PFSK-1 (cell line): ENCODE results near the gene RASA3.

Source experiments
- POLR2AphosphoS5 ChIP-seq: IDR thresholded peaks from 2 replicates; pipeline ENCODE4 v1.6.1; 2012; ENCODE audit warnings: low read depth, mild to moderate bottlenecking, control low read depth, low read length, moderate library complexity
- SIN3A ChIP-seq: IDR thresholded peaks from 2 replicates; pipeline ENCODE4 v1.6.1; 2012; ENCODE audit warnings: mild to moderate bottlenecking, low read length, moderate library complexity, borderline replicate concordance; ENCODE audit not compliant: insufficient read depth
- TAF1 ChIP-seq: IDR thresholded peaks from 2 replicates; pipeline ENCODE4 v1.6.1; 2012; ENCODE audit warnings: low read length, control low read depth, borderline replicate concordance; ENCODE audit not compliant: insufficient read depth
- TF ChIP-seq, protein P1 (sequence below), 2 experiments: IDR thresholded peaks; 2 replicates each; pipeline versions ENCODE4 v1.6.1 to v1.8.0; 2011 to 2012; ENCODE audit warnings: low read depth in 2 of 2, low read length in 2 of 2, control low read depth in 1 of 2, inconsistent platforms in 1 of 2, mild to moderate bottlenecking in 1 of 2, moderate library complexity in 1 of 2; ENCODE audit not compliant: insufficient read depth in 1 of 2

DNA sequence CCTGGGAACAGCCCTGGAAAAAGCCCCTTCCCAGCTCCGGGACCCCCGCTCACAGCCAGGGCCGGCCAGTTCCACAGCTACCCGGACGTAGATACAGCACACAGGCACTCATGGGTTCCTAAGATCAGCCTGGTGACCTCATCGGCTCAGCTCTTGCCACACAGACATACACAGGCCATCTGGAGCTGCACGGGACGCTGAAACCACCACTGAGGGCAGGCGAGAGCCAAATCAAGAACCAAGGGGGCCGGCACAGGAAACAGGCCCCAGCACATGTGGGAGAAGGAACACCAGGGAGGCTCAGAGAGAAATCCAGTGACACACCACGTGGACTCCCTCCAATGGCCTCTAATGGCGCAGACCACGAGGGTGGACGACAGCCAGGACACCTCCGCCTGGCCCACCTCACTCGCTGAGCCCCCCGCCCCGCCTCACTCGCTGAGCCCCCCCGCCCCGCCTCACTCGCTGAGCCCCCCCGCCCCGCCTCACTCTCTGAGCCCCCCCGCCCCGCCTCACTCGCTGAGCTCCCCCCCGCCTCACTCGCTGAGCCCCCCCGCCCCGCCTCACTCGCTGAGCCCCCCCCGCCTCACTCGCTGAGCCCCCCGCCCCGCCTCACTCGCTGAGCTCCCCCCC is 88.9 kb downstream of the RASA3 start:
- no peak for TF ChIP-seq POLR2AphosphoS5
- TF ChIP-seq TAF1: no peak
- TF ChIP-seq, protein P1, sequence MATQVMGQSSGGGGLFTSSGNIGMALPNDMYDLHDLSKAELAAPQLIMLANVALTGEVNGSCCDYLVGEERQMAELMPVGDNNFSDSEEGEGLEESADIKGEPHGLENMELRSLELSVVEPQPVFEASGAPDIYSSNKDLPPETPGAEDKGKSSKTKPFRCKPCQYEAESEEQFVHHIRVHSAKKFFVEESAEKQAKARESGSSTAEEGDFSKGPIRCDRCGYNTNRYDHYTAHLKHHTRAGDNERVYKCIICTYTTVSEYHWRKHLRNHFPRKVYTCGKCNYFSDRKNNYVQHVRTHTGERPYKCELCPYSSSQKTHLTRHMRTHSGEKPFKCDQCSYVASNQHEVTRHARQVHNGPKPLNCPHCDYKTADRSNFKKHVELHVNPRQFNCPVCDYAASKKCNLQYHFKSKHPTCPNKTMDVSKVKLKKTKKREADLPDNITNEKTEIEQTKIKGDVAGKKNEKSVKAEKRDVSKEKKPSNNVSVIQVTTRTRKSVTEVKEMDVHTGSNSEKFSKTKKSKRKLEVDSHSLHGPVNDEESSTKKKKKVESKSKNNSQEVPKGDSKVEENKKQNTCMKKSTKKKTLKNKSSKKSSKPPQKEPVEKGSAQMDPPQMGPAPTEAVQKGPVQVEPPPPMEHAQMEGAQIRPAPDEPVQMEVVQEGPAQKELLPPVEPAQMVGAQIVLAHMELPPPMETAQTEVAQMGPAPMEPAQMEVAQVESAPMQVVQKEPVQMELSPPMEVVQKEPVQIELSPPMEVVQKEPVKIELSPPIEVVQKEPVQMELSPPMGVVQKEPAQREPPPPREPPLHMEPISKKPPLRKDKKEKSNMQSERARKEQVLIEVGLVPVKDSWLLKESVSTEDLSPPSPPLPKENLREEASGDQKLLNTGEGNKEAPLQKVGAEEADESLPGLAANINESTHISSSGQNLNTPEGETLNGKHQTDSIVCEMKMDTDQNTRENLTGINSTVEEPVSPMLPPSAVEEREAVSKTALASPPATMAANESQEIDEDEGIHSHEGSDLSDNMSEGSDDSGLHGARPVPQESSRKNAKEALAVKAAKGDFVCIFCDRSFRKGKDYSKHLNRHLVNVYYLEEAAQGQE (IDR thresholded peaks at IDR 0.05; ENCODE audit: insufficient read depth in 1 of 2, low read depth in 2 of 2, low read length in 2 of 2): no peak
- no peak for TF ChIP-seq SIN3A
